AG08395 (cell line): ENCODE results near the gene TMIGD1.

Source experiments
- DNase-seq: peaks from one replicate; pipeline ENCODE4 v3.0.0; 2012; ENCODE audit warnings: mixed read lengths, low spot score

TMIGD1 gene

GRCh38 chr17:30290696-30291542, 42.9 kb downstream of the TMIGD1 start:
- DNase-seq: peak; percentile 53

- no peak for DNase-seq
These were observed 43.8 kb downstream of the TMIGD1 start for GRCh38 chr17:30290077-30290476.

- DNase-seq: no peak
These were observed 54.7 kb downstream of the TMIGD1 start for GRCh38 chr17:30279156-30279555.

- peak; percentile 18 for DNase-seq
These were observed 55.8 kb downstream of the TMIGD1 start for GRCh38 chr17:30278032-30278431.

- no peak for DNase-seq
These were observed 57.9 kb downstream of the TMIGD1 start for GRCh38 chr17:30275911-30276310.

- DNase-seq: no peak
These were observed 59.0 kb downstream of the TMIGD1 start for GRCh38 chr17:30274887-30275286.

- no peak for DNase-seq
These were observed 60.5 kb downstream of the TMIGD1 start for GRCh38 chr17:30273373-30273772.

GRCh38 chr17:30271102-30271501, 62.8 kb downstream of the TMIGD1 start:
- no peak for DNase-seq

- no peak for DNase-seq
These were observed 66.2 kb downstream of the TMIGD1 start for GRCh38 chr17:30267625-30268024.
